NCI-H1417 treated with DMSO at 0.1 percent for 48 hours (cell line): ENCODE results near the gene RSPH10B2.
"Not testable (repeated sequence)": the region's sequence is repeated elsewhere in the genome, so short reads cannot be mapped to it uniquely, and the experiment has no call there.

Source experiments
- DNase-seq: peaks from one replicate; lab custom pipeline; 2025; lab: John Stamatoyannopoulos, UW

RSPH10B2 gene

DNA sequence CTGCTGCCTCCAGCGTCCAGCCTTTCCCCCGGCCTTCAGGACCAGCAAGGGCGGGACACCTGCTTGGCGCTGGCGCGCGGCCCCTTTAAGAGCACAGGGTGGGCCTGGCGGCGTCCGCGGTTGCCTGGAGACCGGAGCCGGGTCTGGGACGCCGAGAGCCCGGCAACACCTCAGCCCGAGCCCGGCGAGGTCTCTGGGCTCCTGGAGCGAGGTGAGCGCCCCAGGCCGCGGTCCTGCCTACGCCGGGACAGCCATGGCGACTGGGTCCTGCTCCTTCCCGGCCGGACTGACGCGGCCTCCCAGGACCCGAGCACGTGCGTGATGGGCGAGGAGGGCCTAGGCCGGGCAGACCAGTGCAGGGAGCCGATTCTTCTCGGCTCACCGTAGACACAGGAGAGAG is at the start of gene RSPH10B2:
TSS of gene RSPH10B2 (plus strand) at position 140 of the 400 bp plus-strand sequence. CDS start 3,575 bp downstream, outside the sequence.
- DNase-seq: not testable (repeated sequence)

DNA sequence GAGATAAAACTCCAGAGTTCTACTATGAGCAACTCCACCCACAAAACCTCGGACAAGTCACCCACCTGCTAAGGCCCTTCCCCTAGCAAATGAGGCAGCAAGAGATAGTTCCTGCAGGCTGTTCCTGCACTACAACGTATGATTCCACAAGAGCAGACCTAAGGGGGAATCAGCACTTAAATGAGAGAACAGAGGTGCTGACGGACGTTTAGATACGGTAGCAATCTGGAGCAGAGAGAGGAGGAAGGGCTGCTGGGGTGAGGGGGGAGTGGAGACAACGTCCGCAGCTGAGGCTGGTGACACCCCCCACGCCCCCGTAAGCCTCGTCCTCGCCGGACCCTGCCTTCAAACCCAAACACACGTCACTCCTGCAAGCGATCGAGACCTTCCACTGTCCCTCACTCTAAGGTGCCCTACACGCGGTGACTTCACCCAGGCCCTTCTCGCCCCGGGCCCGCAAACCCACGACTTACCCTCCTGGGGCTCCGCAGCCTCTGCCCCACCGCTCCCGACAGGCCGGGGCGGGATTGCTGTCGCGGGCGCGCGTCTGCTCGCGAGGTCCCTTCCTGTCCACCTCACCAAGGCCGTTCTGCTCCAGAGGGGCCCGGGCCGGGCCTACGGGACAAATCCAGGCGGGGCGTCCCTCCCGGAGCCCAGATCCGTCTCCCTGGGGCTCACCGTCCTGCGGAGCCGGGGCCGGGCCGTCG is 47.8 kb upstream of the RSPH10B2 start:
- no peak for DNase-seq

DNA sequence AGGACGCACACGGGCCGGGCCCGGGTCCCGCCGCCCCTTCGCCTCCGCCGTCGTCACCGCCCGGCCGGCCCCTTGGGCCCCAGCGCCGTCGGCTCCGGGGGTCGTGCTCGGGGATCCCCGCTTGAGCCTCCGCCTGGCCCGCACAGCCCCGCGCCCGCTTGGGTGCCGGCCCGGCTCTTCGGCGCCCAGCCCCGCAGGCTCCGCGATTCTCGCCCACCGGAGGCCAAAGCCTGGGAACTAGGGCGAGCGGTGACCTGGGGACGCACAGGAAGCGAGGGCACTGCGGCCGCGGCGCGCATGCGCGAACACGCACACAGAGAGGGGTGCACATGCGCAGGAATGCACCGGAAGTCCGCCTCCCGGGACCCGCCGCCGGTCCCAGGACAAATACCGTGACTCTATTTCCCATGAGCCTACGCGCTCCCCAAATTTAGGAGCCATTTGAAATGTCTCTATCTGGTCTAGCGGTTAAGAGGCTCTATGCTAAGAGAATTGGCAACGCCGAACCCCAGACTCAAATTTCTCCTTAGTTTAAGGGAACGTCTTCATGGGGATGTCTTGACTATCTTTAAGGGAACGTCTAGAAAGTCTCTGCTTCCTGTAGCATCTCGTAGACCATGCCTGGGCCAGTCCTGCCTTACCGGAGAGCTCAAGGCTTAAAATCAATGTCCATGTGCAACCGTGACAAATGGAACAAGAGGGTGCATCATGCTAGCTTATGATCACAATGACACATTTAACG is 47.1 kb upstream of the RSPH10B2 start, which contains the start of gene ZNF12:
TSS of gene ZNF12 (minus strand) at position 282 of the 742 bp plus-strand sequence. CDS start 1,774 bp downstream, outside the sequence.
- peak; percentile 72 for DNase-seq

DNA sequence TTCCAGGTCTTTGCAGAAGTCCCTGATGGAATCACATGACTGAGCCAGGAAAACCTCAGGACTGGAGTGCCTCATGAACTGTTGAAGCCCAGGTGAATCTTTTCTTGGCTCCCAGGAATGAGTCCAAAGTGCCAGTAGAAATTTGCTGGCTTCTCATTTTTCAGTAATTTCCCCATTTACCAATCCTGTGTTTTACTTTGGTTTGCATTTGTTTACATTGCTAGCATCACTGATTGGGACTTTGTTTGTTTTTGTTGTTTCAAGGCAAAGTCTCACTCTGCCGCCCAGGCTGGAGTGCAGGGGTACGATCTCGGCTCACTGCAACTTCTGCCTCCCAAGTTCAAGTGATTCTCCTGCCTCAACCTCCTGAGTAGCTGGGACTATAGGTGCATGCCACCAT is 45.6 kb upstream of the RSPH10B2 start:
- no peak for DNase-seq

DNA sequence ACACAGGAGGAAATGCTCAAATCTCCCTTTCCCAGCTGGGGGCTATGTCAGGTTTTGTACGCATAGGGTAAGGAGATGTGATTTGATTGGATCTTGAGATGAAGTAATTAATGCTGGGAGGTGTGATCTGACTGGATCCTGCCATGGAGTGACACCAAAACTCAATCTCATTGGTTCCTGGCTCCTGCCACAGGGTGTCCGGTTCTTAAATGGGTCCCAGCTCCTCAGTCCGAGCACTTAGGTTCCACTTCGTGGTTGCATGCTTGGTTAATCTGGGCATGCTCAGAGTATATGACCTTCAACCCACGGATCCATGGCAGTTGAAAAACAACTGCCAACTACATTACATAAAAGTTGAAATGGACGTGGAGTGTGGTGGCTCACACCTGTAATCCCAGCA is 44.1 kb upstream of the RSPH10B2 start:
- DNase-seq: no peak

DNA sequence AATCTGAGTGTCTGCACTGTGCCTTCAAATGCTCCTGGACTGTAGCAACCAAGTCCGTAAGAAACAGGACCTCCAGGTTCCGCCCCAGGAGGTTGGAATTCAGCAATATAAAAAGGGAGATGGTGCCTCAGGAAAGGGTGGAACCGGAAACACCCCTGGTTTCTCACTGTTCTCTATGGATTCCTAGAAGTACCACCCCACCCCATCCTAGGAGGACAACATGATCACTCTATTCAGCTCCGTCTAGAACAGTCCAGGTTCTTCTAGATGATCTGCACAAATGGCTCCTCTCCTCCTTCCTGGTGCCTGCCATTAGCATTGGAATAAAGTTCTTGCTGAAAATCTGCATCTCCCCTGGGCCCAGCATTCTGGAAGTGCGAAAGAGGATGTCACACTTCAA is 39.5 kb upstream of the RSPH10B2 start:
- no peak for DNase-seq

DNA sequence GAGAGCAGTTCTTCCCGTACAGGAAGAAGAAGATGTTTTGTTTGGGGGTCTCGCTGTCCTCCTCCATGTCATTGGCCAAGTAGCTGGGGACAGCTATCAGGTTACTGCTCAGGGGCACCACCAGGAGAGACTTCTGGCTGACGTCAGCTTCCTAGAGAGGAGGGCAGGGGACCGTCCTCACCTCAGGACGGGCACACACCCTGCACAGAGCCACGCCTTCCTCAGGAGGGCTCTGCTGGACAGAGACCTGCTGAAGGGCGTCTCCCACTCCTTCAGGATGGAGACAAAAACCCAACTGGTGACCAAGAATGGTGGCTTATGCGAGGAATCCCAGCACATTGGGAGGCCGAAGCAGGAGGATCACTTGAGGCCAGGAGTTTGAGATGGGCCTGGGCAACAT is 38.0 kb upstream of the RSPH10B2 start:
- DNase-seq: not testable (repeated sequence)

DNA sequence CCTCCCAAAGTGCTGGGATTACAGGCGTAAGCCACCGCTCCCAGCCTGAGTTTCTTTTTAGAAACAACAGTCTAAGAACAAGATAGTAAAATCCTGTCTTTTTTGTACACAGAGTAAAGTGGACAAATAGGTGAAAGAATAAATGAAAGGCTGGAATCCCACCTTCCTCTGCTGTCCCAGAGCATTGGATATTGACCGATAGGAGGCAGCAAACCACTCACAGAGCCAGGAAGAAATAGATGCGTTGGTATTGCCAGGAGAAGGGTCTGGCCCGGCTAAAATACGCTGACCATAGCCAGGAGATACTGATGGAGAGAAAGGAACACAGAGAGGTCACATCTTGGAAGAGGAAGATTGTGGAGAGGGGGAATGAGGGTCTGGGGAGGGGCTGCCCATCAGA is 35.8 kb upstream of the RSPH10B2 start:
- DNase-seq: no peak

DNA sequence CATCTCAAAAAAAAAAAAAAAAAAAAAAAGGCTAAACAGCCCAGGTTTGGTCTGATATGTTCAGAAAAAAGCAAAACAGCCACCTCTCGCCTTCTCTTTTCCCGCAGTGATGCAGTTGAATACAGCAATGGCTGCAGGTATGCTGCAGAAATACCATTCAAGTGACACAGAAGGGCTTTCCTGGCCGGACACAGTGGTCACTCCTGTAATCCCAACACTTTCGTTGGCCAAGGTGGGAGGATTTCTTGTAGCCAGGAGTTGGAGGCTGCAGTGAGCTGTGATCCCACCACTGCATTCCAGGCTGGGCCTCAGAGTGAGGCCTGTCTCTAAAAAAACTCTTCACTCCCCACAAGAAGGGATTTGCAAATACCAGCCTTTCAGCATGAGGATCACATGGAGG is 29.6 kb upstream of the RSPH10B2 start:
- DNase-seq: not testable (repeated sequence)

DNA sequence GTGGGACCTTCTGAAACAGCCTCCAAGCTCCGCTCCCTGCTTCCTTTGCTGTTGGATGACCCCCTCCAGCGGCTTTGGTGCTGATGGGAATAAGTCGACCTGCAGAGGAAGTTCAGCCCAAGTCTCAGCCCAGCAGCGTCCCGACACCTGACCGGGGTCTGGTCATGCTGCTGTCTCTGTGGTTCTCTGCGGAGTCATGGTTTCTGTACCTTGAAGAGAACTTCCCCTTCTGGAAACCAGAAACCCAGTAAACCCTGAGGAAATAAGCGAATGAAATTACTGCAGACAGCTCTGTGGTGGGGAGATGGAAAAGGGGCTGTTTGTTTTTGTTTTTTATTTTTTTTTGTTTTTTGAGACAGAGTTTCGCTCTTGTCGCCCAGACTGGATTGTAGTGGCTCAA is 28.9 kb upstream of the RSPH10B2 start:
- DNase-seq: no peak

DNA sequence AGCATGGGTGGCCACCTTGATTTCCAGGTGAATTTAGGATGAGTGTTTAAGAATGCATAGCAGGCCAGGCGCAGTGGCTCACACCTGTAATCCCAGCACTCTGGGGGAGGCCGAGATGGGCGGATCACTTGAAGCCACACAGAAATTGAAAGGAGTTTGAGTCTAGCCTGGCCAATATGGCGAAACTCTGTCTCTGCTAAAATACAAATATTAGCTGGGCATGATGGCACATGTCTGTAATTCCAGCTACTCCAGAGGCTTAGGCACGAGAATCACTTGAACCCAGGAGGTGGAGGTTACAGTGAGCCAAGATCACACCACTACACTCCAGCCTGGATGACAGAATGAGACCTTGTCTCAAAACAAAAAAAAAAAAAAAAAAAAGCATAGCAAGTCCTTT is 27.6 kb upstream of the RSPH10B2 start:
- not testable (repeated sequence) for DNase-seq

DNA sequence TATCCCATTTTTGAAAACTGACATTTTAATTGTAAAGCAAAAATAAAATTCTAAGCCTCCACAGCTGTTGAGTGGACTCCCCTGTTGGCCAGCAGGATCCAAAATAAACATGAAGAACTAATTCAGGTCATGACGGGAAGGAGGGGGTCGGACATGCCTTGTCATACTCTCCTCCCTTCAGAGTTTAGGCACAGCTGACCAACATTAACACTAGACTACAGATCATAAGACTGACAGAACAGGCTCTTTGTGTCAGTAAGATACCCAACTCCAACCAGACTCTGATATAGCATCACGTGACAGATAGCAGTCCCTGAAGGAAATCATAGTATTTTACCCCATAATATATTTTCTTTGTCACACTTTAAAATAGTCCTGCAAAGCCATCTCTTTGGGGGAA is 26.2 kb upstream of the RSPH10B2 start:
- no peak for DNase-seq

DNA sequence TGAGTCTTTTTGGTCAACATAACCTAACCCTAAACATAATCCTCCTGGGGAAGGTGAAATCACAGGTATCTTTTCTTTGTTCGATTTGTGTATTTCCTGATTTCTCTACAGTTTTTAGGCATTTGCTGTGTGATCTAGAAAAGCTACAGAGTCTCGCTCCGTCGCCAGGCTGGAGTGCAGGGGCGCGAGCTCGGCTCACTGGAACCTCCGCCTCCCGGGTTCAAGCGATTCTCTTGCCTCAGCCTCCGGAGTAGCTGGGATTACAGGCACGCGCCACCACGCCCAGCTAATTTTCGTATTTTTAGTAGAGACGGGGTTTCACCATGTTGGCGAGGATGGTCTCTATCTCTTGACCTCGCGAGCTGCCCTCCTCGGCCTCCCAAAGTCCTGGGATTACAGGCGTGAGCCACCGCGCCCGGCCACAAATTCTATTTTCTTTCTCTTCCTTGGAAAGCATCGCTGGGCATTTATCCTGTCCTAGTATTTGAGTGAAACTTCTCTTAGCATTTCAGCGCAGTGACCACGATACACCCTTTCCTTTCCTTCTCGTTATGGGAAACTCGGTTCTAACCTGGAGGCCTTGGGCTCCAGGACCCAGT is 24.9 kb upstream of the RSPH10B2 start:
- not testable (repeated sequence) for DNase-seq

DNA sequence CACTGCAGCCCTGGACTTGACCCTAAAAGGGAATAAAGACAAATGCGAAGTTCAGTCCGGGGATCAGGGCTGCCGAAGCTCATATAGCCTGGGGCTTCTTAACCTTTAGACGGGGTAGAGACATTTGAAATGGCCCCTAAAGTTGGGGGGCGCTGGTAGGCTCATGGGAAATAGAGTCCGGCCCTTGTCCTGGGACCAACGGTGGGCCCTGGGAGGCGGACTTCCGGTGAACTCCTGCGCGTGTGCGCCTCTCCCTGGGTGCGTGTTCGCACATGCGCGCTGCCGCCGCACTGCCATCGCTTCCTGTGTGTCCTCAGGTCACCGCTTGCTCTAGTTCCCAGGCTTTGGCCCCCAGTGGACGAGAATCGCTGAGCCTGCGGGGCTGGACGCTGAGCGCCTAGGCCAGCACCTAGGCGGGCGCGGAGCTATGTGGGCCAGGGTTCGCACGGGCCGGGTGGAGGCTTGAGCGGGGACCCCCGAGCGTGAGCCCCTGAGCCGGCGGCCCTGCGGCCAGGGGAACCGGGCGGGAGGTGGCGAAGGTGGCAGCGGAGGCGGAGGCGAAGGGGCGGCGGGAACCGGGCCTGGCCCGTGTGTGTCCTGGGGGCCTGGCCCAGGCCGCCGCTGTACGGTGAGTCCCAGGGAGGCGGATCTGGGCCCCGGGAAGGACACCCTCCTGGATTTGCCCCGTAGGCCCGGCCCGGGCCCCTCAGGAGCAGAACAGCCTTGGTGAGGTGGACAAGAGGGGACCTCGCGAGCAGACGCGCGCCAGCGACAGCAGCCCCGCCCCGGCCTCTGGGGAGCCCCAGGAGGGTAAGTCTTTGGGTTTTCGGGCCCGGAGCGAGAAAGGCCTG is 24.2 kb upstream of the RSPH10B2 start:
- no peak for DNase-seq

DNA sequence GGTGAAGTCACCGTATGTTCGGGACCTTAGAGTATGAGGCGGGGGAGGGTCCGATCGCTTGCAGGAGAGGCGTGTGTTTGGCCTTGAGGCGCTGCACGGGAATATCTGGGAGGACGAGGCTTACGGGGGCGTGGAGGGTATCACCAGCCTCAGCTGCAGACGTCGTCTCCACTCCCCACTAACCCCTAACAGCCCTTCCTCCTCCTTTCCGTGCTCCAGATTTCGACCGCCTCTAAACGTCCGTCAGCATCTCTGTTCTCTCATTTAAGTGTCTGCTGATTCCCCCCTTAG is 23.6 kb upstream of the RSPH10B2 start:
- no peak for DNase-seq

DNA sequence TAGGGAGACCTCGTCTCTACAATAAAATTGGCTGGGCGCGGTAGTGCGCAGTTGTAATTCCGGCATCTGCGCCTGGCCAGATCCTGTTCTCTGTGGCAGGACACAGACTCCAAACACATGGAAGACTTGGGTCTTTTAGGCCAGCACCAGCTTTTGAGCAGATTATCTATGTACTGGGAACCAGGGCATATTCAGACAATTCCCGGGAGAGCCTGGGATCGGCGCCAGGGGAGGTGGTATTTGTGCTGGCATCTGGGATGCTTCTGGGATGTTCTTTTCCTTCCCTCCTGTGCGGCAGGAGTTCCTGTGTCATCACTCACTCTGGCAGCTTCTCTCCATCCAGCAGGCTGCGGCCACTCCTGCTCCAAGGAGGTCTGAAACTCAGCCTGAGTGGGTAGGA is 15.5 kb upstream of the RSPH10B2 start:
- not testable (repeated sequence) for DNase-seq

DNA sequence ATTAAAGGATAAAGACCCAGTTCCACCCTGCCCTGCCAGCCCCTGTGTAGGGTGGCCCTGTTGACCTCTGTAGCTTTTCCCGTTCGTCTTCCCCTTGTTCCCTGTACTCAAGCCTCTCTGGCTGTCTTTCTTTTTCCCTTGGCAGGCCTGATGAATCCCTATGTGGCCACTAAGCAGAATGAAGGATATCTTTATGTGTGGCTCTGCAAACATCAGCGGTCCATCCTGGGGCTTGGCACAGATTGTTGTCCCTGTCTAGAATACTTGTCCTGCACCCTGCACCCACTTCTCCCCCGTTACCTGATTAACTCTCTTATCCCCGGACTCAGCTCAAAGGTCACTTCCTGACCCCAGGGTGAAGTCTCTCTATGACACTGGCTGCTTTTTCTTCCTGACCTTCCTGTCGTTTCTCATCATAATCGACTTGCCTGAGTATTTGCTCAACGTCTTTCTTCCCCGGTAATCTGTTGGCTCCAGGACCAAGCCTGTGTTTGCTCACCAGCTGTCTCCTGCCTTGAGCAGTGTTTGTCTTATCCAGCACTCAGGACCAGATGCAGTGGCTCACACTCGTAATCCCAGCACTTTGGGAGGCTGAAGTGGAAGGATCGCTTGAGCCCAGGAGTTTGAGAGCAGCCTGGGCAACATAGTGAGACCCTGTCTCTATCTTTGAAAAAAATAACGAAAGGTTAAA is 9.3 kb upstream of the RSPH10B2 start:
- not testable (repeated sequence) for DNase-seq

DNA sequence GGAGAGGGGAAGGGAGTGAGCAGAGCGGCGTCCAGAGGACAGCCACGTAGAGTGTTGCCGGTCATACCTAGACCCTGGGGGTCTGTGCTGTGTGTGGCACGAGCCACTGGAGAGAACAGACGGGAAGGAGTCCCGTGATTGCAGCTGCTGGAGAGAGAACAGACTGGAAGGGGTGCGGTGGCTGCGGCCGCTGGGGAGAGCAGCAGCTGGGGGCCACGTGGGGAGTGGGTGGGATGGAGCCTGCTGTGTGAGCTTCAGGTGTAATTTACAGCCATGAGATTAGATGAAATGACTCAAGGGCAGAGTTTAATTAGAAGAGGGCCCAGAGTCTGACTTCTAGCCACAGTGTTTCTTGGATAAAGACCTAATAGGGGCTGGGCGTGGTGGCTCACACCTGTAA is 4.6 kb upstream of the RSPH10B2 start:
- DNase-seq: not testable (repeated sequence)

DNA sequence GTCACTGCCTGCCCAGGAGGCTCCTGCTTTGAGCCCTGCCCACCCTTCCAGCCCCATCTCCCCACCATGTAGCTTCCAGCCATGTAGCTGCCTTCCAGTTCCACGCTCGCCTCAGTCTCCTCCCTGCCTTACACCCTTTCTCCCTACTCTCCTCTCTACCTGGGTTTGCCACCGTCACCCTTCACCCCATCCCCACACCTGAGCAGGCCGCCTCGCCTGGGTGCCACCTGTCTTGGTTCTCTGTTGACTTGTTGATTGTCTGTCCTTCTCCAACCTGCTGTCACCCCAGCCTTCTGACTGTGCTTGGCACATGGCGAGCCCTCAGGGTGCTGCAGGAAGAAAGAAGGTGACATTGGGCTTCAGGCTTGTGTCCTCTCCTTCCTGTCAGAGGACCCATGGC is 3.7 kb upstream of the RSPH10B2 start:
- not testable (repeated sequence) for DNase-seq

DNA sequence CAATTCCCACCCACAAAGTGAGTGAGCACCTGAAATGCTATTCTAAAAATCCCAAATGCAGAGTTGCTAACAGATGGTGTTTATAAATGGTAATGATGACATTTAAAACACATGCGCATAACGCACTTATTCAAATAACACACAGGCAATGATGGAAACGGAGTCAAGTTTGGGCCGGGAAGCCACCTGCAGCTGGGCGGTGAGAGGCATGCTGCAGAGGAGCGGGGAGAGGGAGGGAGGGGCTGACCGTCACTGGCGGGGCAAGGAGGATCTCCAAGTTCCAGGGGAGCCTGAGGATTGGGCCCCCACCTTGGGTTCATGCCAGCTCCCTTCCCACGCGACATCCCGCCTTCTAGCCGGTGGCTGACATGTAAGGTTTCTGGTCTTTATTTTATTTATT is 7.3 kb downstream of the RSPH10B2 start:
- not testable (repeated sequence) for DNase-seq

DNA sequence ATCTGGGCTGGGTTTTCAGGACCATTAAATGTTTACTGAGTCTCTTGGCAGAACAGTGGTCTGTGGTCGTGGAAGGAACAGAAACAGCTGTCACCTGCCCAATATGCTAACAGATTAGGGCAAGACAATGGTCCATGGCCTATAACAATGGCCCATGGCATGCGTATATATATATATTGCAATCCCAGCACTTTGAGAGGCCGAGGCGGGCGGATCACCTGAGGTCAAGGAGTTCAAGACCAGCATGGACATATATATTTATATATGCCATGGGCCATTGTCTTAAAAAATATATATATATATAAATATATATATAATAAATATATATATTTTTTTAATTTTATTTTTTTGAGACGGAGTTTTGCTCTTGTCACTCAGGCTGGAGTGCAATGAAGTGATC is 27.7 kb downstream of the RSPH10B2 start:
- DNase-seq: not testable (repeated sequence)

DNA sequence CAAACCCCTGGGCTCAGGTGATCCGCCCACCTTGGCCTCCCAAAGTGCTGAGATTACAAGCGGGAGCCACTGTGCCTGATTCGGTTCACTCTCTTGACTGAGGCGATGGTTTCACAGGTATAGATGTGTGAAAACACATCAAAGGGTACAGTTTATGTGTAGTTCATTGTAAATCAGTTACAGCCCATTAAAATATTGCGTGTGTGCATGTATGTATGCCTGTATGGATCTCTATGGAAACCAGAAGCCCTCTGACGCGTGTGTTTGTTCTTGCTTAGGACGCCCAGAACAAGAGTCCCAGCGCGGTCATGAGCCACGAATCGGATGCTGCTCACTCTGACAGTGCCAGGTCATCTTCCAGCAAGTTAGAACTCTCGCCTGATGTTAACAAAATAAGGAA is 35.5 kb downstream of the RSPH10B2 start:
- not testable (repeated sequence) for DNase-seq
